H9 (cell line): ENCODE results near the gene ACOT13. TPM values are rescaled to one million over a fixed set of nuclear protein-coding genes. Genes with fewer than 3 reads are reported as not detected.

Experiments
- DNase-seq: peaks from one replicate; pipeline ENCODE4 v3.0.0-alpha.2; 2017
- H2AFZ ChIP-seq: one replicate; pipeline ENCODE4 v1.6.1; 2013; ENCODE audit warnings: mild to moderate bottlenecking, low read length, control low read depth, moderate library complexity
- H2AK5ac ChIP-seq: 2 replicates; pipeline ENCODE4 v1.6.1; 2013; ENCODE audit warnings: low read length, control low read depth, mixed read lengths; ENCODE audit not compliant: insufficient read length
- H2BK120ac ChIP-seq: one replicate; pipeline ENCODE4 v1.6.1; 2013; ENCODE audit warnings: low read depth, mild to moderate bottlenecking, low read length, control low read depth, inconsistent platforms; ENCODE audit not compliant: poor library complexity, severe bottlenecking
- H2BK12ac ChIP-seq: 2 replicates; pipeline ENCODE4 v1.6.1; 2013; ENCODE audit warnings: low read length, control low read depth, mixed read lengths, low read depth; ENCODE audit not compliant: insufficient read length
- H2BK15ac ChIP-seq: 2 replicates; pipeline ENCODE4 v1.6.1; 2013; ENCODE audit warnings: low read depth, low read length, control low read depth
- H2BK20ac ChIP-seq: one replicate; pipeline ENCODE4 v1.6.1; 2013; ENCODE audit warnings: low read depth, mild to moderate bottlenecking, low read length, control low read depth, inconsistent platforms; ENCODE audit not compliant: poor library complexity, severe bottlenecking
- H2BK5ac ChIP-seq: 2 replicates; pipeline ENCODE4 v1.6.1; 2013; ENCODE audit warnings: low read length, control low read depth, mixed read lengths; ENCODE audit not compliant: insufficient read length
- H3K14ac ChIP-seq: 2 replicates; pipeline ENCODE4 v1.6.1; 2013; ENCODE audit warnings: low read length, control low read depth; ENCODE audit not compliant: insufficient read depth
- H3K18ac ChIP-seq: 2 replicates; pipeline ENCODE4 v1.6.1; 2013; ENCODE audit warnings: low read depth, mild to moderate bottlenecking, mixed read lengths, low read length, control low read depth; ENCODE audit not compliant: insufficient read length
- H3K23ac ChIP-seq: 2 replicates; pipeline ENCODE4 v1.6.1; 2013; ENCODE audit warnings: low read length, control low read depth, mixed read lengths, low read depth; ENCODE audit not compliant: insufficient read length
- H3K23me2 ChIP-seq: 2 replicates; pipeline ENCODE4 v1.6.1; 2013; ENCODE audit warnings: low read depth, mild to moderate bottlenecking, mixed read lengths, low read length, control low read depth; ENCODE audit not compliant: insufficient read length, poor library complexity, severe bottlenecking
- H3K27ac ChIP-seq: 2 replicates; pipeline ENCODE4 v1.5.1; 2013; ENCODE audit warnings: low read length, control low read depth, mixed read lengths, low read depth; ENCODE audit not compliant: insufficient read length
- H3K27me3 ChIP-seq: 2 replicates; pipeline ENCODE4 v1.6.1; 2013; ENCODE audit warnings: low read length, control low read depth, inconsistent platforms; ENCODE audit not compliant: insufficient read depth
- H3K4ac ChIP-seq: 2 replicates; pipeline ENCODE4 v1.6.1; 2013; ENCODE audit warnings: low read depth, mild to moderate bottlenecking, control low read depth, inconsistent platforms, low read length, moderate library complexity
- H3K4me1 ChIP-seq: 2 replicates; pipeline ENCODE4 v1.6.1; 2013; ENCODE audit warnings: low read length, control low read depth, inconsistent platforms; ENCODE audit not compliant: insufficient read depth
- H3K4me2 ChIP-seq: 2 replicates; pipeline ENCODE4 v1.6.1; 2013; ENCODE audit warnings: low read length, control low read depth, mixed read lengths; ENCODE audit not compliant: insufficient read length, insufficient read depth
- H3K56ac ChIP-seq: 2 replicates; pipeline ENCODE4 v1.6.1; 2013; ENCODE audit warnings: low read depth, mild to moderate bottlenecking, mixed read lengths, low read length, control low read depth; ENCODE audit not compliant: insufficient read length
- H3K79me1 ChIP-seq: 2 replicates; pipeline ENCODE4 v1.6.1; 2013; ENCODE audit warnings: low read depth, mild to moderate bottlenecking, moderate library complexity, low read length, control low read depth, inconsistent platforms; ENCODE audit not compliant: insufficient read depth, poor library complexity, severe bottlenecking
- H3K79me2 ChIP-seq: 2 replicates; pipeline ENCODE4 v1.6.1; 2013; ENCODE audit warnings: low read length, control low read depth, inconsistent platforms; ENCODE audit not compliant: insufficient read depth
- H3K9ac ChIP-seq: 2 replicates; pipeline ENCODE4 v1.6.1; 2013; ENCODE audit warnings: low read length, control low read depth, mixed read lengths; ENCODE audit not compliant: insufficient read length; ENCODE audit errors: extremely low read depth
- H3K9me3 ChIP-seq: one replicate; pipeline ENCODE4 v1.6.1; 2013; ENCODE audit warnings: low read depth, low read length, inconsistent platforms; ENCODE audit not compliant: control insufficient read depth
- H3T11ph ChIP-seq: one replicate; pipeline ENCODE4 v1.6.1; 2013; ENCODE audit warnings: mild to moderate bottlenecking, low read length, control low read depth, inconsistent platforms
- H4K20me1 ChIP-seq: one replicate; pipeline ENCODE4 v1.6.1; 2013; ENCODE audit not compliant: control insufficient read depth, insufficient read length, insufficient read depth
- H4K5ac ChIP-seq: 2 replicates; pipeline ENCODE4 v1.6.1; 2013; ENCODE audit warnings: low read depth, mild to moderate bottlenecking, mixed read lengths, low read length, control low read depth; ENCODE audit not compliant: insufficient read length
- H4K8ac ChIP-seq: replicated peaks from 2 replicates; pipeline ENCODE4 v1.6.1; 2013; ENCODE audit warnings: low read length, control low read depth, mixed read lengths, low read depth; ENCODE audit not compliant: insufficient read length
- H4K91ac ChIP-seq: 2 replicates; pipeline ENCODE4 v1.6.1; 2013; ENCODE audit warnings: low read depth, mild to moderate bottlenecking, moderate library complexity, mixed read lengths, low read length, control low read depth; ENCODE audit not compliant: insufficient read length
- H3K27ac Mint-ChIP-seq, 3 experiments: 2 replicates in 2 of 3; 3 replicates in 1 of 3; pipeline ENCODE4 v1.8.0; 2020 to 2021; ENCODE audit warnings: mixed read lengths in 3 of 3, mild to moderate bottlenecking in 1 of 3, moderate library complexity in 1 of 3
- H3K27me3 Mint-ChIP-seq: 2 replicates; pipeline ENCODE4 v1.8.0; 2021; ENCODE audit warnings: low read depth, mild to moderate bottlenecking, moderate library complexity, mixed read lengths
- H3K36me3 Mint-ChIP-seq, 3 experiments: 2 replicates in 2 of 3; 3 replicates in 1 of 3; pipeline ENCODE4 v1.8.0; 2020 to 2021; ENCODE audit warnings: low read depth in 3 of 3, mixed read lengths in 3 of 3; ENCODE audit not compliant: insufficient read depth in 1 of 3
- H3K4me1 Mint-ChIP-seq, 2 experiments: 2 replicates each; pipeline ENCODE4 v1.8.0; 2020; ENCODE audit warnings: mixed read lengths in 2 of 2
- H3K4me3 Mint-ChIP-seq, 2 experiments: 2 replicates in 1 of 2; 3 replicates in 1 of 2; pipeline ENCODE4 v1.8.0; 2020 to 2021; ENCODE audit warnings: mild to moderate bottlenecking in 2 of 2, mixed read lengths in 2 of 2, moderate library complexity in 1 of 2
- H3K9me3 Mint-ChIP-seq, 2 experiments: 2 replicates in 1 of 2; 3 replicates in 1 of 2; pipeline ENCODE4 v1.8.0; 2020; ENCODE audit warnings: mild to moderate bottlenecking in 2 of 2, mixed read lengths in 2 of 2, moderate library complexity in 1 of 2
- CTCF ChIP-seq: fragments of 200-600 bp; sonication (generic); conservative IDR thresholded peaks from 3 replicates; pipeline ENCODE4 v1.8.0; 2021; ENCODE audit warnings: antibody characterized with exemption, mild to moderate bottlenecking
- WGBS: extraction: QIAGEN DNeasy Blood & Tissue Kit; methylation state at CpG from one replicate; pipeline ENCODE4 v1.1.7; 2013; ENCODE audit warnings: missing lambda C conversion rate, low lambda C conversion rate, mixed read lengths; ENCODE audit not compliant: insufficient read length; ENCODE audit errors: extremely low coverage; 5-methylcytosine and 5-hydroxymethylcytosine counted together
- total RNA-seq: library from RNA; stranded (reverse); gene quantifications from 2 replicates; pipeline ENCODE4 v1.2.1, GENCODE V29; 2021

Gene ACOT13
- total RNA-seq, 1 experiment from 2014 or later, result 38.0 TPM

GRCh38 chr6:24738741-24739140, 71.9 kb downstream of the ACOT13 start:
- Mint-ChIP-seq H3K9me3 (no peaks in the 10 kb centered on the region), H3K4me3 (no peak overlapping the region), H3K4me1 (no peaks in the 10 kb centered on the region), H3K27ac (no peak overlapping the region), H3K36me3 (no peaks in the 10 kb centered on the region), H3K27me3 (peaks cover 1% of the 10 kb centered on the region)
- Histone ChIP-seq H4K91ac (no peak overlapping the region), H2BK120ac (no peak overlapping the region), H2BK20ac (no peak overlapping the region), H3K27ac (no peak overlapping the region), H3T11ph (no peak overlapping the region), H3K56ac (no peak overlapping the region), H3K23me2 (no peaks in the 10 kb centered on the region), H4K5ac (no peak overlapping the region), H2AFZ (no peak overlapping the region), H3K4me2 (no peak overlapping the region), H2BK12ac (no peak overlapping the region), H4K20me1 (no peaks in the 10 kb centered on the region), H2BK15ac (no peak overlapping the region), H3K14ac (no peak overlapping the region), H3K18ac (no peak overlapping the region), H3K4ac (no peak overlapping the region), H3K4me1 (no peaks in the 10 kb centered on the region), H3K79me2 (no peaks in the 10 kb centered on the region), H3K9ac (no peak overlapping the region), H4K8ac (no peak overlapping the region), H3K9me3 (no peaks in the 10 kb centered on the region), H3K27me3 (no peaks in the 10 kb centered on the region), H3K79me1 (no peaks in the 10 kb centered on the region), H2BK5ac (no peak overlapping the region), H2AK5ac (no peak overlapping the region), H3K23ac (no peak overlapping the region)
- no peak for TF ChIP-seq CTCF
- no CpG with 5 or more reads among the region's 3 CpGs for WGBS
- DNase-seq, result no peak
